Fibroblast of skin of left biceps (primary cell): ENCODE data around the gene SUN5.
"Not testable (repeated sequence)": the region's sequence is repeated elsewhere in the genome, so short reads cannot be mapped to it uniquely, and the experiment has no call there.

Experiments
- DNase-seq, 2 experiments: peaks; one replicate each; pipeline ENCODE4 v3.0.0-alpha.2; 2013; ENCODE audit warnings: low read depth in 2 of 2

SUN5 gene

GRCh38 chr20:32965115-32965514 is 39.1 kb downstream of the SUN5 start:
- DNase-seq = no peak

GRCh38 chr20:32964575-32964974 is 39.7 kb downstream of the SUN5 start:
- no peak for DNase-seq

GRCh38 chr20:32963176-32963575 is 41.1 kb downstream of the SUN5 start:
- no peak for DNase-seq

- not testable (repeated sequence) for DNase-seq
Observed at GRCh38 chr20:32962646-32963045, 41.6 kb downstream of the SUN5 start.

DNA sequence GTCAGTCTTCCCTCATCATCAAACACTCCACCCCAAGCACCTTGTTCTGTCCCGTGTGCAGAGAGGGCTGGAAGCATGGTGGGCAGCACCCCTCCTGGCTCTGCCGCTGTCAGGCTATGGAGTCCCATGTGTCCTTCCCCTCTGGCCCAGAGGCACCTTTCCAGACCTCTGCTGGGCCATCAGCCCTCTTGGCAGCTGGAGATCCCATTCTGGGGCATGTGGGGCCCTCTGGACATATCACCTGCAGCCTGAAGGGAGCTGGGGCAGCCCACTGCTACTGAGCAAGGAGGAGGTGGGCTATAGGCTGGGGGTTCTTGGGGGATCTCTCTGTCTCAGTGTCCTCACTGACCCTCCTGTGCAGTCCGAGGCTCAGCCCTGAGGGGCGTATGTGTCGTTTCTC is 42.2 kb downstream of the SUN5 start:
- no peak for DNase-seq

DNA sequence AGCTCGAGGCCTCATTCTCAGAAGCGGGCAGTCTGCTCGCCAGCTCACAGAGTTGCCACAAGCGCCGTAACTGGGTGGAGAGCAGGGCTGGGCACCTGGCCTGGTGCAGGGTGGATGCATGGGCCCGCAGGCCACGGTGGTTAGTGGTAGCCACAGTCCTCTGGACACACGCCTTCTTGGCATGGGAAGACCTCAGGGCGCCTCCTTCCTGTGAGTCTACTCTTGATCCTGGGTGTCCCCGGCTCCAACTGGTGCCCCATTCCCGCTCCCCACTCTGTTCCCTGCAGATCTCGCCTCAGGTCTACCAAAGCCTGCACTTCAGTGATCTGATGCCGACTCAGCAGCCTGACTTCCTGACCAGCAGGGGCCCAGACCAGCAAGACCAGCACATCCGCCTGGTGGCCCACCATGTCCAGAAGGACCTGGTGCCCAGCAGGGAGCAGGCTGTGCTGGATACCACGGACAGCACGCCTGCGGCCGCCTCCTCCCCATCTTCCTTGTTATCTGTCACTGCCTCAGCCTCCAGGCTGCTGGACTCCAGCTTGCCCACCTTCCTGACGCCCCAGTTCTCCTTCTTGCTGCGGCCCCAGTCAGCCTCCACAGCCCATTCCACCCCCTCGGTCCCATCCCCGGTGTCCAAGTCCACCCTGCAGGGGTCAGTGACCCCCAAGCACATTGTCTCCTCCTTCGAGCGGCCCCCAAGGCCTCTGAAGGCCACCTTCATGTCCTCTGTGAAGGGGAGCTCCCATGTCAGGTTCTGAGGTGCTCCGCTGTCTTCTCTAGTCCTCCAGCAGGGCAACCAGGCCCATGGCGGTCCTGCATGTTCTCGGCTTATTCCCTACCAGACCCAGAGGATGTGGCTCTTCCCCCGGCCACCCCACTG is 43.1 kb downstream of the SUN5 start:
- no peak for DNase-seq

- no peak for DNase-seq
Observed at GRCh38 chr20:32960222-32960518, 44.1 kb downstream of the SUN5 start.

- DNase-seq = no peak
Observed at GRCh38 chr20:32959351-32960221, 44.6 kb downstream of the SUN5 start.

DNA sequence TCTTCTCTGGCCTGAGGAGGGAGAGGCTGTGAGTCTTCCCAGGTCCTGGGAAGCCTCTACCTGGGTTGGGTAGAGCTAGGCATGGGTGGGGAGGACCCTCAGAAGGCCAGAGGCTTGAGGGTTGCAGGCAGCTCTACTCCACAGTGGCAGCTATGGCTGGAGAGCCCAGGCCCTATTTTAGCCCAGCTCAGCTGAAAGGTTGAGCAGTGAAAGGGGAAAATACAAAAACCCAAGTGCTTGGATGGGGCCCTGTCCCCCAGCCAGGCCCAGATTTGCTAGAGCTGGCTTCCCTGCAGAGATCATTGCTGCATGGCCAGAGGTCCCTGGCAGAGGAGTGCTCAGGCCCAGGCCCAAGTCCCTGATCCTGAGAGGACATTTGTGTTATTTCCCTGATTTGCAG is 45.7 kb downstream of the SUN5 start:
- no peak for DNase-seq

- no peak for DNase-seq
Observed at GRCh38 chr20:32957459-32957858, 46.8 kb downstream of the SUN5 start.

GRCh38 chr20:32950539-32950938 is 53.7 kb downstream of the SUN5 start:
- not testable (repeated sequence) for DNase-seq

DNA sequence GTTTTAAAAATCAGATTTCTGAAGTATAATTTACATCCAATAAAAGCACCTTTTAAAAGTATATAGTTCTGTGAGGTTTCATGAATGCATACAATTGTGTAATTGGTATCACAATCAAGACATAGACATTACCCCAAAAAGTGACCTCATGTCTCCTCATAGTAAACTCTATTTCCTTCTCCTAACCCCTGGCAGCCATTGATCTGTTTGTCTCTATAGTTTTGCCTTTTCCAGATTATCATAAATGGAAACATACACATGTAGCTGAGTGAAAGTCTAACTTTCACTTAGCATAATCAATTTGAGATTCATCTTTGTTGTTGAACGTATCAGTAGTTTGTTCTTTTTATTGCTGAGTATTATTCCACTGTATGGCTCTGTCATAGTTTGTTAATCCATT is 57.6 kb downstream of the SUN5 start:
- DNase-seq = no peak

- peak in 1 of 2 experiments; percentile 3 for DNase-seq
Observed at GRCh38 chr20:32945710-32946221, 58.5 kb downstream of the SUN5 start.

GRCh38 chr20:32943490-32944052 is 60.7 kb downstream of the SUN5 start:
- no peak for DNase-seq

DNA sequence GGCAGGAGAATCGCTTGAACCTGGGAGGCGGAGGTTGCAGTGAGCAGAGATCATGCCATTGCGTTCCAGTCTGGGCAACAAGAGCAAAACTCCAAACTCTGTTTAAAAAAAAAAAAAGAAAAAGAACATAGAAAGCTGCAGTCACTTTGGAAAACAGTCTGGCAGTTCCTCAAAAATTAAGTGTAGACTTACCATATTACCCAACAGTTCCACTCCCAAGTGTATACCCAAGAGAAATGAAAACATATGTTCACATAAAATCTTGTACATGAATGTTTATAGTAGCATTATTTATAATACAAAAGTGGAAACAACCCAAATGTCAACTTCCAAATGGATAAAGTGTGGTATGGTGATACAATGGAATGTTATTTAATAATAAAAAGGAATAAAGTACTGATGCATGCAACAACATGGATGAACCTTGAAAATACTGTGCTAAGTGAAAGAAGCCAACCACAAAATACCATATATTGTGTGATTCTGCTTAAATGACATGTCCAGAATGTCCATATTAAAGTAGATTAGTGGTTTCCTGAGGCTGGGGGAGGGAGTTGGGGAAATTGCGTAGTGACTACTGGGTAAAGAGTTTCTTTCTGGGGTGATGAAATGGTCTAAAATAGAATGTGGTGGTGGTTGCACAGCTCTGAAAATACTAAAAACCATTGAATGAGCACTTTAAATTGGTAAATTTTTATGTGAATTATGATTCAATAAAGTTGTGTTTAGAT is 62.9 kb downstream of the SUN5 start:
- DNase-seq = peak in 1 of 2 experiments; percentile 15

GRCh38 chr20:32934580-32934979 is 69.7 kb downstream of the SUN5 start:
- DNase-seq = no peak
